Measurements from ENCODE around the gene SUCO.

SUCO gene

DNA sequence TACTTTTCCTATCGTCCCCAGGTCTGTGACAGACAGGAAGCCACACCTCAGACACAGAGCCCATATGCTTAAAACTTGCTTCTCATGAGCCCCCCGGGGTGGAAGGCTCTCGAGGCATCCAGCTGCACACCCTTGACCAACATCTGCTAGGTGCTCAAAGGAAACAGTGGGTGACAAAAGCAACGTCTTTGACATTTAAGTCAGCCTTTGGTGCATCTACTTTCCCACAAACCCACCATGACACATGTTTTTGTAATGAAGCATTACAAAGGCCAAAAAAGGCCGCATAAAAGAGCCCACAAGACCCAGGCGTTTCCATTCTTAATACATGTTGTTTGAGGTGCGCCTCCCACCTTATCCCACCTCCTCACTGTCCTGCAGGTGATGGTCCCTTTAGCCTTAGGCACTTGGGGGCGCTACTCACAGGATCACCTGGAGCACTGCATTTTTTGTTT lies 114.2 kb downstream of the SUCO start:
- no peak for DNase-seq (ENCODE audit: low spot score)

DNA sequence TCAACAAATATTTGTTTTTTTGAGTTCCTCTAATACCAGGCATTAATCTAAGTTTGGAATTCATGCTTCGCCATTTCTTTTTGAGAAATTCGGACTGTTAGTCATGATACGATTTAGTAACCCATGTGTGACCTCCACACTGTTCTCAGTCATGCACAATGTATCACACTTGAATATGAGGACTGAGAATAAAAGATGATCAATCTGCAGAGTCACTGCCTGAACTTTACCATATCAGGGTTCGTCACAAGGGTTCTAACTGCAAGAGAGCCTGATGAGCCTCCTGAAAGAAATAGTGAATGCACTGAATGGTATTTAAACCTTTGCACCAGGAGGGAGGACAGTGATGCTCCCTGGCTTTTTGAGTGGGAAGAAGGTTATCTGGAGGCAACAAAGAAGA lies 115.0 kb downstream of the SUCO start:
- no peak for DNase-seq (ENCODE audit: low spot score)

DNA sequence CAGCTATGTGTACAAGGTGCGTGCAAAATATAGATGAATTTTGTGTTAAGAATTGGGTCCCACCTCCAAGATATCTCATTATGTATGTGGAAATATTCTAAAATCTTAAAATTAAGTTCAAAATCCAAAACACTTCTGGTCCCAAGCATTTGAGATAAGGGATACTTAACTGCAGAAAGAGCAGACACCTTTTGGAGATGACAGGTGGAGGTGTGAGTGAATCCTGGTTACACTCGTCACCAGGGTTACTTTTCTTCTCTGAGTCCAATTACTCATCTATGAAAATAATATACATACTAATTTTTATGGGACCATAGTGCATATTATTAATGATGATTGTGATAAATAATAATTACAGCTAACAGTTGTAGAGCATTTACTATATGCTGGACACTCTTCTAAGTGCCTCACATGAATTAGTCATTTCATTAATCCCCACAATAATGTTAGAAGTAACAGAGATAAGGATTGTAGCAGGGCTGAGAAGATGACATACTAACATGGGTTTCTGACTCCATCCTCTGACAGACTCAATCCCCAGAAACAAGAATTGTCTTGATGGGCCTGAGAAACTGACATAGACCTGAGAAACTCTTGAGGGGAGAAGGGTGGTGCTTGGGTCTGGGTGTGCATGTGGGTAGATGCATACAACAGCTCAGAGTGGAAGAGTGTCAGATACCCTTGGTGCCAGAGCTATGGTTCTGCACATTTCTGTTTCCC lies 117.7 kb downstream of the SUCO start:
- DNase-seq (ENCODE audit: low spot score): no peak

GRCh38 chr1:172653015-172653709 lies 120.2 kb downstream of the SUCO start:
- DNase-seq (ENCODE audit: low spot score): no peak

- DNase-seq (ENCODE audit: low spot score): no peak
Observed at GRCh38 chr1:172654535-172654934, 121.6 kb downstream of the SUCO start.

DNA sequence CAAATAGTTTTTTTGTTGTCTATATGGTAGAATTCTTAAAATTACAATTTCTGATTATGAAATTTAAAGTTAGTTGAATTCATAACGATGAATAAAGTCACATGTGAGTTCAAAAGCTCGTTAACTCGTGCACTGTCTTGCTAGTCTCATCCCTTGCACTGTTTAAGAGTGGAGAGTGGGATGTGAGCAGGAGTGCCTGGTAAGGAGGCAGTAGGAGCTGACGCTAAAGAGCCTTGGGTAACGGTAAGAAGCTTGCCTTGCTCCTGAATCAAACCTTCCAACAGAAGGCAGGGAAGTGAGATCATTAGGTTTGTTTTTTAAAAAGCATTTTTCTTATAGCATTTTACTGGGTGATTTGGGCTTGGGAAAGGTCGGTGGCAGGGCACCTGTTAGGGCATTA lies 123.6 kb downstream of the SUCO start:
- DNase-seq (ENCODE audit: low spot score): no peak

DNA sequence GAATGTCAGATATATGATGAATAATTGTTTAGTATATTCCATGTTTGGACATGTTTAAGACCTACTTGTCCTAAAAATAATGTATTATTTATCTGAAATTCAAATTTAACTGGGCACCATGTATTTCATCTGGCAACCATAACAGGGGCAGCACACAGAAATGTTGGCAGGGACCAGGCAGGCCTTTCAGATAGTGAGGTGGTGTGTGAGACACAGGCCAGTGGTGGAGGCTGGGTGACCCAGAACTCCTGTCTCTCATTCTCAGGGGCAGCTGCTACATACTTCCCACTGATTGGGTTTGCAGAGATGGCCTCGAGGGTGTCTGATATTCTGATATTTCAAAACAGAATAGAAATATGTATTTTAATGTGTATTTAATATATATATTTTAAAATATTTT lies 124.6 kb downstream of the SUCO start:
- DNase-seq (ENCODE audit: low spot score): no peak

DNA sequence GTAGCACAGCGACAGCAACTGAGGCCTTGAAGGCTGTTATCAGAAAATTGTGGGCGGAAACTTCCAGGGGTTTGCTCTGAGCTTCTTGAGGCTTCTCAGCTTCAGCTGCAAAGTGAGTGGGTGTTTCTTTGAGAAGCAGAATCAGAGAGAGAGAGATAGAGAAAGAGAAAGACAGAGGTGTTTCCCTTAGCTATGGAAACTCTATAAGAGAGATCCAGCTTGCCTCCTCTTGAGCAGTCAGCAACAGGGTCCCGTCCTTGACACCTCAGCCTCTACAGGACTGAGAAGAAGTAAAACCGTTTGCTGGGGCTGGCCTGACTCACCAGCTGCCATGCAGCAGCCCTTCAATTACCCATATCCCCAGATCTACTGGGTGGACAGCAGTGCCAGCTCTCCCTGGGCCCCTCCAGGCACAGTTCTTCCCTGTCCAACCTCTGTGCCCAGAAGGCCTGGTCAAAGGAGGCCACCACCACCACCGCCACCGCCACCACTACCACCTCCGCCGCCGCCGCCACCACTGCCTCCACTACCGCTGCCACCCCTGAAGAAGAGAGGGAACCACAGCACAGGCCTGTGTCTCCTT lies 126.0 kb downstream of the SUCO start, which contains the start of gene FASLG:
Gene FASLG (plus strand): TSS at position 233 of the 583 bp plus-strand sequence. CDS start 99 bp downstream, at position 332.
- DNase-seq (ENCODE audit: low spot score): no peak

DNA sequence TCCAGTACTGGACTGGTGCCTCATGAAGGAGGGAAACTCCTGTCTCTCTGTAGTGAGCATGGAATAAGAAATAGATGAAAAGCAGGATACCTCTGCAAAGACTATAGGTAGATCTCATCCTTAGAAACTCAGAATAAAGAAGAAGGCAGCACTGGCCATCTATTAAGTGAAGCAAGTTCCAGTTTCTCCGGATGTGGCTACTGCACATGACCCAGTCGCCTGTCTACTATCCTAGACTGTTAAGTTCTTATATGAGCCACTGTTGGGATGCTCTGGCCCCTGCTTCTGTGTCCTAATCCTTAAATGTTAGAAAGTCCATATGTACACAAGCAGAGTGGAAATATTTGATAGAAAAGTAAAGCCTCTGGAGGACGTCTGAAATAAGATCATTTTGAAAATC lies 128.2 kb downstream of the SUCO start:
- DNase-seq (ENCODE audit: low spot score): no peak

Measured in SW480 (cell line).